NCI-H526 treated with DMSO at 0.1 percent for 48 hours (cell line): ENCODE data around the gene CST7.

ENCODE experiments used
- DNase-seq: peaks from one replicate; lab custom pipeline; 2025; lab: John Stamatoyannopoulos, UW

Gene CST7

DNA sequence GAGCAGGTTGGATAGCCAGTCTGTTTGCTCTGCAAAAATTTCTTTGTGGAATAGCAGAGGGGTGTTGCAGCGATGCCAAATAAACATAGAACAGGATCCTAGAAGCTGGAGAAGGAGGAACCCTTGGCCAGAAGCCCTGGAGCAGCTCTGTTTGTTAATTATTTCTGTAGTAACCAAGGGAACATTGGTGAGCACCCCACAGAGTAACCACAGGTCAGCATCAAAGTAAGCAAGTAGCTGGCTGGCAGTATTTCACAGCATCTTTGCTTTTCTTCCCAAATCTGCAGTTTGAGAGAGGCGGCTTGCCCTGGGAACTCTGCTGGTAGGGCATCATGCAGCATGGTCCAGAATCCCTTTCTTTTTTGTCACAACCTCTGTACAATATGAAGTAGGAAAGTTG lies 56.2 kb downstream of the CST7 start:
- DNase-seq: no peak

DNA sequence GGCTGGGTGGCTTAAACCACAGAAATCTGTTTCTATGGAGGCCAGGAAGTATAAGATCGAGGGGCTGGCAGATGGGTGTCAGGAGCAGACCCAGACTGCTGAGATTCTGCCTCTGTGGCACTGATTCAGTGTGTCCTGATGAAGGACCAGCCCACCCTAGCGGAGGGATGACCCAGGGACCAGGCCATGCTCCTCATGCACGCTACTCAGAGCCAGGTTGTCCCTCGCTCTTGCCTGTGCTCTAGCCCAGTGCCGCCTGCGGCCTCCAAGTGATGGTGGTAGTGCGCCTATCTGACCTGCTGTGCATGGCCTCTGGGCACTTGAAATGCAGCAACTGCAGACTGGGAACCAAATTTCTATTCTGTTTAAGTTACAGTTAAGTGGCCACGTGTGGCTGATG lies 56.6 kb downstream of the CST7 start:
- DNase-seq: no peak

DNA sequence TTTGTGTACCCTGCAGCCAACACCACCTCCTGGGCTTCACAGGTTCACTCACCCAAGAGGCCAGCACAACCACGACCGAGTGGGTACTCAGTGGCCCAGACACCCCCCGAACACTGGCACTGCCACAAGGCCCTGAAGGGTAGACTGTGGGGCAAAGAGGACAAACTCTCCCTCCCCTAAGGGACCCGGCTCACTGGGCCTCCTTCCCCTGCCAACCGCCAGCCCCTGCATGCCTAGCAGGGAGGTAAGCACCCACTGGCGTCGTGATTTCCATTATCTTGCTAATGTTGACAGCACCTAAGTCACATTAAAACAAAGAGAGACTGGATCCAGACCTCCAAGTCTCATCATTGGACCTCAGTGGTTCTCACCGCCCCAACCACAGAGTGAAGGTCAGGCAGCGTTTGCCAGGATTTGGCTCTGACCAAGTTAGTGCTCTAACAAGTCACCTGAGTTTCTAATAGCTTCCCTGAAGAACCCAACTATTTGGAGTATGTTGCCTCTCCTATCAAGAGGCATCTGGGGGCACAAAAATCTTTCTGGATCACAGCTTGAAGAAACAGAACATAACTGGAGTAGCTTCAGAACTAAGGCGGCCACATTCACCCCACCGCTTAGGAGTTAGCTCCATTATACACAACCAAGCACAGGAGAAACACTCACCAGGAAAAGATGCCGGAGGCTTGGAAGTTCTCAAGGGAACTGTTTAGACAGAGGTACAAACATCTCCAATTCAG lies 57.5 kb downstream of the CST7 start:
- DNase-seq: no peak

DNA sequence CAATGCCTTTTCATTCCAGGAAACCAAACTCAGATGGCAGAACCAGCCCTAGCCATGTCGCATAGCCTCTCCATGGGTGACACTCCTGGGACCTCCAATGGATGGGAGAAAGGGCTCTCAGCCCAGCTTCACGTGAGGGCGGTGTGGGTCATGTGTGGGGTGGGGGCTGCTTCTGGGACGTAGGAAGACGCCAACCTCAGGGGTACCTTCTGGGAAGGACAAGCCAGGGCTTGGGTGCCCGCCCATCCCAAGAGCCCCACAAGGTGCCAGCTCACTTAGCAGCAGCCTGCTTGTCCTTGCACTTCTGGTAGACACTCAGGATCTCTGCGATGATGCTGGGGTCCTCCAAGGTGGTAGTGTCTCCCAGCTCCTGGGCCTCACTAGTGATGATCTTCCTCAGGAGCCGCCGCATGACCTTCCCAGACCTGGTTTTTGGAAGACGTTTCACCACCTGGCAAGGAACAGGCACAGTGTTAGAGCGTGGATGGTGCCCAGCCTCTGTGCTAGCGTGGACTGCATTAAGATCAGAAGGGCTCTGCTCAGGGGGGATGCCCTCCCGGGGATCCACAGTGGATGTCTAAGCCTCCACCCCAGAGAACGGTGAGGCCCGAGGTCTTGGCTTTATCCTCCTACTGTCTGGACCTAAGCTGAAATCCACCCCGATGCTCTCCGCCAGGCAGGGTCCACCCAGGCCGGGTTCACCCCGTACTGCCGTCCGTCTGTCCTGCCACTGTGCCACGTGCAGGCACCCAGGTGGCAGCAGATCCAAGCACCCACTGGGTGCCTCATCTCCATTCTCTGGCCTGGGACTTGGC lies 58.6 kb downstream of the CST7 start:
- DNase-seq: no peak

DNA sequence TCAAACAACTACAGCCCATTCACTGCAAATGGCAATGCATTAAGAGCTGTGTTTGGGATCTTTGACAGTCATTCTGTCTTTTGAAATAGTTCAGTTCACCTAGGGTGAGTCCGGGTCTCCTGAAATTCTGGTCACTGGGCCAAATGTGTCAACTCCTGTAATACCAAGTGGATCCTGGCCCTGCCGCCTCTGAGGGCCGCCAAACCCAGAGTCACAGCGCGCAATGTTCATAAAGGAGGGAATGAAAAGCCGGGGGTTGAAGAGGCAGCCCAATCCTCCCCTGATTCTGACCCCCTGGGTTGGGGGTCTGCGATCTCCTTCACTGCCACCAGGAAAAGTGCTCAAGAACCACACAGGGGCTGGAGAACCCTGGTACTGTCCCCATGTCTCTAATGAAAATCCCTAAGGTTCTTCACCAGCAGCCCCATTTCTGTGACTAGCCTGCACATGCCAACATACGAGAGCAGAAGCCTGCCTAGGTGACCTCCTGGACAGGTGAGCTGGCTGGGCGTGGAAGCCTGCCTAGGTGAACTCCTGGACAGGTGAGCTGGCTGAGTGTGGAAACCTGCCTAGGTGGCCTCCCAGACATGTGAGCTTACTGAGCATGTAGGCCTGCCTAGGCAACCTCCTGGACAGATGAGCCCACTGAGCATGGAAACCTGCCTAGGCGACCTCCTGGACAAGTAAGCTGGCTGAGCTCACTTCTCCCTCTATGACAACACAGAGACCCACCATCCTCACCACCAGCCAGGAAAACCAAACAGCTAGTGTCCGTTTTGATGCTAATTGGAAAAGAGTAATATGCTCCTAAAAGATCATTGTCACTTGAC lies 59.5 kb downstream of the CST7 start:
- no peak for DNase-seq
